ENCODE measurements around the gene CHRNB2. TPM values are rescaled to one million over a fixed set of nuclear protein-coding genes. Genes with fewer than 3 reads are reported as not detected.

The CHRNB2 gene
- 1.8 and 1.9 TPM in 2 replicates for total RNA-seq (2021)
- long read RNA-seq, partial matches to known transcripts: 3 of 3 reads
- long read RNA-seq, other reads (novel, unspliced or antisense): 0 of 3 reads

GRCh38 chr1:154567386-154568156 is at the start of gene CHRNB2:
TSS of gene CHRNB2 (plus strand) at chr1:154567778. CDS start at chr1:154568045, 267 bp downstream.
- H3K9me3 Mint-ChIP-seq: no peaks in the 10 kb centered on the region
- H3K4me1 Mint-ChIP-seq: peaks cover 23 to 26% of the 10 kb centered on the region in 2 experiments
- H3K9ac ChIP-seq (ENCODE audit: extremely low read depth, insufficient read length, low read length): peak within 1 kb of the TSS; percentile 15

More at GRCh38 chr1:154567386-154568156, at the start of gene CHRNB2:
- H3K9me3 ChIP-seq (ENCODE audit: control insufficient read depth, low read depth, low read length): no peaks in the 10 kb centered on the region
- Mint-ChIP-seq H3K27me3 (ENCODE audit: low read depth) (peaks cover 8% of the 10 kb centered on the region), H3K4me3 (peak within 1 kb of the TSS; percentile 85 to 94), H3K36me3 (ENCODE audit: insufficient read depth in 1 of 3, low read depth in 3 of 3) (peaks cover 0 to 5% (median 3%) of the 10 kb centered on the region in 3 experiments; a peak in 4 of 7 replicates), H3K27ac (peak within 1 kb of the TSS; percentile 96 to 98 (median 96); a peak in 6 of 7 replicates)
- H2AK5ac ChIP-seq (ENCODE audit: insufficient read length, low read length): no peak within 1 kb of the TSS
- no CpG with 5 or more reads among the region's 53 CpGs for WGBS (ENCODE audit: extremely low coverage, insufficient read length, low lambda C conversion rate)
- no peak within 1 kb of the TSS for H2BK5ac ChIP-seq (ENCODE audit: insufficient read length, low read length)
- no peak within 1 kb of the TSS for H3K27ac ChIP-seq (ENCODE audit: insufficient read length, low read depth, low read length)
- DNase-seq: peak; percentile 96
- H4K8ac ChIP-seq (replicated peaks; ENCODE audit: insufficient read length, low read depth, low read length): no peak within 1 kb of the TSS
- no peaks in the 10 kb centered on the region; the same call in 1 of the 2 replicates for H3K4me1 ChIP-seq (ENCODE audit: insufficient read depth, low read length)
- H4K20me1 ChIP-seq (ENCODE audit: control insufficient read depth, insufficient read depth, insufficient read length): no peaks in the 10 kb centered on the region
- H3K14ac ChIP-seq (ENCODE audit: insufficient read depth, low read length): no peak within 1 kb of the TSS
- no peak within 1 kb of the TSS for H2AFZ ChIP-seq (ENCODE audit: low read length)
- H3K23ac ChIP-seq (ENCODE audit: insufficient read length, low read depth, low read length): no peak within 1 kb of the TSS
- no peaks in the 10 kb centered on the region for H3K27me3 ChIP-seq (ENCODE audit: insufficient read depth, low read length)
- H4K5ac ChIP-seq (ENCODE audit: insufficient read length, low read depth, low read length): no peak within 1 kb of the TSS
- H3T11ph ChIP-seq (ENCODE audit: low read length): no peak within 1 kb of the TSS
- no peaks in the 10 kb centered on the region for H3K79me2 ChIP-seq (ENCODE audit: insufficient read depth, low read length)
- peaks cover 11% of the 10 kb centered on the region for H3K23me2 ChIP-seq (ENCODE audit: insufficient read length, low read depth, low read length, poor library complexity, severe bottlenecking)
- H4K91ac ChIP-seq (ENCODE audit: insufficient read length, low read depth, low read length): no peak within 1 kb of the TSS
- H3K4me2 ChIP-seq (ENCODE audit: insufficient read depth, insufficient read length, low read length): peak within 1 kb of the TSS; percentile 48
- no peaks in the 10 kb centered on the region for H3K79me1 ChIP-seq (ENCODE audit: insufficient read depth, low read depth, low read length, poor library complexity, severe bottlenecking)
- no peak within 1 kb of the TSS for H2BK20ac ChIP-seq (ENCODE audit: low read depth, low read length, poor library complexity, severe bottlenecking)
- H2BK12ac ChIP-seq (ENCODE audit: insufficient read length, low read depth, low read length): no peak within 1 kb of the TSS
- no peak within 1 kb of the TSS for H2BK15ac ChIP-seq (ENCODE audit: low read depth, low read length)
- no peak within 1 kb of the TSS for H3K4ac ChIP-seq (ENCODE audit: low read depth, low read length)
- no peak for TF ChIP-seq CTCF (conservative IDR thresholded peaks at IDR 0.05)
- no peak within 1 kb of the TSS for H3K18ac ChIP-seq (ENCODE audit: insufficient read length, low read depth, low read length)
- no peak within 1 kb of the TSS for H3K56ac ChIP-seq (ENCODE audit: insufficient read length, low read depth, low read length)
- no peak within 1 kb of the TSS for H2BK120ac ChIP-seq (ENCODE audit: low read depth, low read length, poor library complexity, severe bottlenecking)
